Neuronal stem cell (in vitro differentiated cells): ENCODE data around the gene SLC26A11.

Experiments
- DNase-seq: peaks from one replicate; pipeline ENCODE4 v3.0.0-alpha.2; 2013; ENCODE audit warnings: low spot score
- H2AFZ ChIP-seq: one replicate; pipeline ENCODE4 v1.6.1; 2013; ENCODE audit warnings: mild to moderate bottlenecking, low read length, inconsistent platforms
- H2AK5ac ChIP-seq: 2 replicates; pipeline ENCODE4 v1.6.1; 2013; ENCODE audit warnings: low read depth, mild to moderate bottlenecking, inconsistent platforms, low read length, moderate library complexity, mixed read lengths
- H2BK120ac ChIP-seq: 2 replicates; pipeline ENCODE4 v1.6.1; 2013; ENCODE audit warnings: low read depth, mild to moderate bottlenecking, inconsistent platforms, low read length, moderate library complexity, mixed read lengths
- H2BK12ac ChIP-seq: one replicate; pipeline ENCODE4 v1.6.1; 2013; ENCODE audit warnings: low read length, inconsistent platforms
- H2BK15ac ChIP-seq: 2 replicates; pipeline ENCODE4 v1.6.1; 2013; ENCODE audit warnings: mild to moderate bottlenecking, low read length, inconsistent platforms, mixed read lengths
- H2BK5ac ChIP-seq: one replicate; pipeline ENCODE4 v1.6.1; 2013; ENCODE audit warnings: inconsistent platforms, mild to moderate bottlenecking, low read length, moderate library complexity
- H3K14ac ChIP-seq: one replicate; pipeline ENCODE4 v1.6.1; 2013; ENCODE audit warnings: low read length, inconsistent platforms
- H3K18ac ChIP-seq: 2 replicates; pipeline ENCODE4 v1.6.1; 2013; ENCODE audit warnings: low read length, inconsistent platforms
- H3K23ac ChIP-seq: 2 replicates; pipeline ENCODE4 v1.6.1; 2013; ENCODE audit warnings: low read depth, mild to moderate bottlenecking, mixed read lengths, low read length, inconsistent platforms; ENCODE audit not compliant: poor library complexity
- H3K27ac ChIP-seq: replicated peaks from 3 replicates; pipeline ENCODE4 v1.5.1; 2013; ENCODE audit warnings: low read length, inconsistent platforms
- H3K27me3 ChIP-seq, 3 experiments: 2 replicates each; pipeline ENCODE4 v1.6.1; 2013; ENCODE audit warnings: low read length in 3 of 3, mild to moderate bottlenecking in 2 of 3, inconsistent platforms in 1 of 3, low read depth in 1 of 3, mixed read lengths in 1 of 3, moderate library complexity in 1 of 3; ENCODE audit not compliant: control insufficient read depth in 3 of 3, insufficient read depth in 3 of 3
- H3K36me3 ChIP-seq, 2 donors: replicated peaks in 1 of 2; 2 replicates each; pipeline ENCODE4 v1.6.1; 2013; ENCODE audit warnings: low read length in 2 of 2; ENCODE audit not compliant: control insufficient read depth in 2 of 2, insufficient read depth in 2 of 2
- H3K4ac ChIP-seq: 2 replicates; pipeline ENCODE4 v1.6.1; 2013; ENCODE audit warnings: inconsistent platforms, mild to moderate bottlenecking, low read length, moderate library complexity
- H3K4me1 ChIP-seq, 2 donors: 1 replicate in 1 of 2; 2 replicates in 1 of 2; pipeline ENCODE4 v1.6.1; 2013; ENCODE audit warnings: low read length in 2 of 2, low read depth in 1 of 2; ENCODE audit not compliant: control insufficient read depth in 2 of 2, insufficient read depth in 1 of 2
- H3K4me2 ChIP-seq: one replicate; pipeline ENCODE4 v1.6.1; 2013; ENCODE audit warnings: mild to moderate bottlenecking, low read length, inconsistent platforms; ENCODE audit not compliant: insufficient read depth, poor library complexity, severe bottlenecking
- H3K4me3 ChIP-seq, 2 donors: 2 replicates each; pipeline ENCODE4 v1.5.1; 2013; ENCODE audit warnings: low read length in 2 of 2, mild to moderate bottlenecking in 2 of 2, inconsistent platforms in 1 of 2, moderate library complexity in 1 of 2
- H3K79me1 ChIP-seq: one replicate; pipeline ENCODE4 v1.6.1; 2013; ENCODE audit warnings: low read depth, mild to moderate bottlenecking, inconsistent platforms, low read length, moderate library complexity
- H3K9ac ChIP-seq: one replicate; pipeline ENCODE4 v1.6.1; 2013; ENCODE audit warnings: mild to moderate bottlenecking, low read depth, low read length, inconsistent platforms; ENCODE audit not compliant: poor library complexity
- H3K9me3 ChIP-seq, 2 donors: replicated peaks in 1 of 2; 2 replicates each; pipeline versions ENCODE3 to v1.6.1; 2013; ENCODE audit warnings: low read length in 2 of 2, mild to moderate bottlenecking in 2 of 2, inconsistent platforms in 1 of 2, low read depth in 1 of 2, mixed read lengths in 1 of 2, moderate library complexity in 1 of 2; ENCODE audit not compliant: control insufficient read depth in 2 of 2, insufficient read depth in 1 of 2
- H4K8ac ChIP-seq: one replicate; pipeline ENCODE4 v1.6.1; 2013; ENCODE audit warnings: low read depth, mild to moderate bottlenecking, inconsistent platforms, low read length, moderate library complexity
- H4K91ac ChIP-seq: one replicate; pipeline ENCODE4 v1.6.1; 2013; ENCODE audit warnings: low read length, low read depth, mild to moderate bottlenecking, inconsistent platforms; ENCODE audit not compliant: poor library complexity
- WGBS, 2 donors: extraction: QIAGEN DNeasy Blood & Tissue Kit; methylation state at CpG; one replicate each; pipeline ENCODE4 v1.1.7; 2013; ENCODE audit warnings: missing lambda C conversion rate in 2 of 2, mixed read lengths in 1 of 2; ENCODE audit not compliant: insufficient read length in 2 of 2, insufficient replicate concordance in 1 of 2; ENCODE audit errors: extremely low coverage in 2 of 2; 5-methylcytosine and 5-hydroxymethylcytosine counted together

The SLC26A11 gene

DNA sequence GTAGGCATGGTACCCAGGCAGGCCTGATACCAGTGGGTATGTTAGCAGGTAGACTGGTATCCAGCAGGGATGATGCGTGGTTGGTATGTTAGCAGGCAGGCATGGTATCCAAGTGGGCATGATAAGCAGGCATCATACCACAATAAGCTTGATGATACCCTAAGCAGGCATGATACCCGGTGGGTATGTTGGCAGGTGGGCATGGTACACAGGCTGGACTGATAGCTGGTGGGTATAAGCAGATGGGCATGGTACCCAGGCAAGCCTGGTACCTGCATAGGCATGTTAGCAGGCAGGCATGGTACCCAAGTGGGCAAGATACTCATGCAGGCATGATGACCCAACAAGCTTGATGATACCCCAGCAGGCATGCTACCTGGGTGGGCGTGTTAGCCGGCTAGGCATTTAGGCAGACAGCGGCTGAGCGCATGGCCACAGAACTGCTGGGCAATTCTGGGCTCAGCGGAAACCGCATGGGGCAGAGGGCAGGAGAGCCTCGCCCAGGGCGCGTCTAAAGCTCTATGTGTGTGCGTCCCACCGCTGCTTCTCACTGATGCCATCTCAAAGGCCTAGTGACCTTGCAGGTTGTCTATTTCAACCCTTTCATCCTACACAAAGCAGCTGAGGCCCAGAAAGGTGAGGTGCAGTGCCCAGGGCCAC lies 2.4 kb upstream of the SLC26A11 start:
- Histone ChIP-seq H2BK120ac (no peak overlapping the region), H3K9ac (no peak overlapping the region), H3K79me1 (peaks cover 7% of the 10 kb centered on the region), H3K27me3 (no peaks in the 10 kb centered on the region), H3K14ac (no peak overlapping the region), H3K23ac (peak overlapping the region; percentile 58), H3K18ac (no peak overlapping the region), H4K91ac (no peak overlapping the region), H3K4me3 (peak overlapping the region in 1 of 2 donors; percentile 42), H3K4me1 (peaks cover 7 to 14% of the 10 kb centered on the region in 2 donors), H3K4me2 (no peak overlapping the region), H4K8ac (no peak overlapping the region), H3K36me3 (peaks cover 7 to 25% of the 10 kb centered on the region in 2 donors), H2BK12ac (no peak overlapping the region), H3K9me3 (no peaks in the 10 kb centered on the region), H2BK5ac (no peak overlapping the region), H3K27ac (no peak overlapping the region), H3K4ac (no peak overlapping the region), H2AK5ac (no peak overlapping the region), H2AFZ (no peak overlapping the region), H2BK15ac (no peak overlapping the region)
- no CpG with 5 or more reads among the region's 13 CpGs for WGBS, 2 donors
- DNase-seq, result no peak

DNA sequence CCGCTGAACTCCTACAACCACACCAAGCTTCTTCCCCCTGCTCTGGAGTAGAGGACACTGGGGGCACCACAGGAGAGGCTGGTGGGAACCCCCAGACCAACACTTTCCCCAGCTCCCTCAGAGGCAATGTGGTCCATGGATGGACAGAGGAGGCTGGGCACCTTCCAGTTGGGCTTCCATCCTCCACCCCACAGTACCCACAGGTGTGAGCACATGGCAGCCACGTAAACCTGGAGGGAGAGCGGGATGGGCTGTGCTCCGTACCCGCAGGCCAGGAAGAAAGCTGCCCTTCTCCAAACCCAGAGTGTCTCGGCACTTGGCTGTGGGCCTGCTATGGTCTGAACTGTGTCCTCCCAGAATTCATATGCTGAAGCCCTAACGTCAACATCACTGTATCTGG lies 1.8 kb upstream of the SLC26A11 start:
- H2AFZ ChIP-seq, result no peak overlapping the region
- no peak for DNase-seq
- H3K27me3 ChIP-seq, result no peaks in the 10 kb centered on the region
- no peak overlapping the region for H4K8ac ChIP-seq
- no peak overlapping the region for H3K9ac ChIP-seq
- no peak overlapping the region for H3K18ac ChIP-seq
- H3K4me2 ChIP-seq, result no peak overlapping the region
- H3K9me3 ChIP-seq, result no peaks in the 10 kb centered on the region
- no peak overlapping the region for H3K4ac ChIP-seq
- H2AK5ac ChIP-seq, result no peak overlapping the region
- H3K14ac ChIP-seq, result no peak overlapping the region
- peaks cover 7 to 14% of the 10 kb centered on the region in 2 donors for H3K4me1 ChIP-seq
- WGBS, 2 donors, result no CpG with 5 or more reads among the region's 7 CpGs
- no peak overlapping the region for H2BK120ac ChIP-seq
- peak overlapping the region; percentile 58 for H3K23ac ChIP-seq
- H2BK12ac ChIP-seq, result no peak overlapping the region
- H2BK5ac ChIP-seq, result no peak overlapping the region
- H3K4me3 ChIP-seq, result no peak overlapping the region
- H3K27ac ChIP-seq, result no peak overlapping the region
- H4K91ac ChIP-seq, result no peak overlapping the region
- H2BK15ac ChIP-seq, result no peak overlapping the region
- H3K79me1 ChIP-seq, result peaks cover 7% of the 10 kb centered on the region
- peaks cover 9 to 31% of the 10 kb centered on the region in 2 donors for H3K36me3 ChIP-seq

DNA sequence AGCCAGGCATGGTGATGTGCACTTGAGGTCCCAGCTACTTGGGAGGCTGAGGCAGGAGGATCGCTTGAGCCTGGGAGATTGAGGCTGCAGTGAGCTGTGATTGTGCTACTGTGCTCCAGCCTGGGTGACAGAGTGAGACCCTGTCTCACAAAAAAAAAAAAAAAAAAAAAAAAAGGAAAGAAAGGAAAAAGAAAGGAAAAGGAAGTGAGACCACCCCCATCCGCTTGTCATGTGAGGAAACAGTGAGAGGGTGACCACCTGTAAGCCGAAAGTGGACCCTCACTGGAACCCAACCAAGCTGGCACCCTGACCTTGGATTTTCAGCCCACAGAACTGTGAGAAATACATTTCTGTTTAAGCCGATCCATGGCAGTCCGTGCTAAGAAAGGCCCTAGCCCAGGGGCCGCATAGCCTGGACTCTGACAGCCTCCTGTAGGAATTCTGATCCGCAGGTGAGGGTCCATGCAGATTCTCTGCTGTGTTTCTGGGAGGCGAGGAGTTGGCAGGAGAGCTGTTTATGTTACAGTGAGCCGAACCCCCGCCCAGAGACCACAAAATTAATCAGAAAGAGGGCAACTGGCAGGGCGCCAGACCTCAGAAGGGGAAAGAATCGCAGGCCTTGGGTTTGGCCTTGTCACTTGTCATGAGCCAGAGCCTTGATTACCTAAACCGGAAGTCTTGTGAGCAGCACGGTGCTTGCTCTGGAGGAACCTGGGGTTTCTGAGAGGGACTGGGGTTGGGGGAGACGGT lies 1.0 kb upstream of the SLC26A11 start:
- no peak overlapping the region for H4K91ac ChIP-seq
- H3K23ac ChIP-seq, result peak overlapping the region; percentile 87
- no peak overlapping the region for H3K4ac ChIP-seq
- no peak overlapping the region for H4K8ac ChIP-seq
- no peak overlapping the region for H3K14ac ChIP-seq
- no peak overlapping the region for H2BK12ac ChIP-seq
- H3K4me3 ChIP-seq, result peak overlapping the region; percentile 61 to 84
- no peaks in the 10 kb centered on the region for H3K9me3 ChIP-seq
- peak overlapping the region; percentile 87 for H2BK15ac ChIP-seq
- H3K79me1 ChIP-seq, result peaks cover 7% of the 10 kb centered on the region
- H3K27ac ChIP-seq, result no peak overlapping the region
- DNase-seq, result no peak
- peak overlapping the region; percentile 99 for H3K9ac ChIP-seq
- peaks cover 7 to 14% of the 10 kb centered on the region in 2 donors for H3K4me1 ChIP-seq
- peak overlapping the region; percentile 99 for H3K4me2 ChIP-seq
- H2AFZ ChIP-seq, result peak overlapping the region; percentile 99
- peaks cover 8 to 25% of the 10 kb centered on the region in 2 donors for H3K36me3 ChIP-seq
- H2BK120ac ChIP-seq, result no peak overlapping the region
- no peak overlapping the region for H2BK5ac ChIP-seq
- H2AK5ac ChIP-seq, result peak overlapping the region; percentile 93
- H3K18ac ChIP-seq, result peak overlapping the region; percentile 96
- H3K27me3 ChIP-seq, result no peaks in the 10 kb centered on the region
- no CpG with 5 or more reads among the region's 15 CpGs for WGBS, 2 donors

DNA sequence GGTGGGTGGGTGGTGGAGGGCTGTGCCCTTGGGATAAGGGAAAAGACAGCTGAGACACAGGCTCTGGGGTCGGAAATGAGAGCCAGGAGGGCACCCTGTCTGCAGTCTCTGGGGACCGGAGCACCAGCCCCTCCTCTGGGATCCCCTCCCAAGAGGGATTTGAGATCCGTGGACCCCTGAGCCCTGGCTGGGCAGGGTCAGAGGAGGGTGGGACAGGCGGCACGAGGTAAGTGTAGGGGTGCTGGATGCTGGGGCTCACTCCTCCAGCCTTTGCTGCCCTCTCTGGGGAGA lies 519 bp upstream of the SLC26A11 start:
- peak overlapping the region; percentile 77 for H3K4ac ChIP-seq
- H3K4me1 ChIP-seq, result peaks cover 10 to 14% of the 10 kb centered on the region in 2 donors
- H2BK12ac ChIP-seq, result peak overlapping the region; percentile 46
- no CpG with 5 or more reads among the region's 5 CpGs for WGBS, 2 donors
- H4K8ac ChIP-seq, result peak overlapping the region; percentile 72
- peak overlapping the region; percentile 97 for H3K14ac ChIP-seq
- no peak overlapping the region for H3K27ac ChIP-seq
- peak overlapping the region; percentile 96 for H3K18ac ChIP-seq
- peak overlapping the region; percentile 83 for H2BK120ac ChIP-seq
- H3K4me2 ChIP-seq, result peak overlapping the region; percentile 99
- peak overlapping the region; percentile 99 for H3K9ac ChIP-seq
- H3K79me1 ChIP-seq, result peaks cover 5% of the 10 kb centered on the region
- H3K9me3 ChIP-seq, result no peaks in the 10 kb centered on the region
- H2AK5ac ChIP-seq, result peak overlapping the region; percentile 93
- H3K27me3 ChIP-seq, result no peaks in the 10 kb centered on the region
- no peak overlapping the region for H4K91ac ChIP-seq
- no peak overlapping the region for H2BK5ac ChIP-seq
- H3K23ac ChIP-seq, result peak overlapping the region; percentile 87
- H2BK15ac ChIP-seq, result peak overlapping the region; percentile 87
- peak overlapping the region; percentile 61 to 84 for H3K4me3 ChIP-seq
- peaks cover 8 to 23% of the 10 kb centered on the region in 2 donors for H3K36me3 ChIP-seq
- DNase-seq, result no peak
- peak overlapping the region; percentile 99 for H2AFZ ChIP-seq
